Skeletal muscle satellite cell (primary cell): ENCODE data around the gene MAN2A1.
"Not testable (repeated sequence)": the region's sequence is repeated elsewhere in the genome, so short reads cannot be mapped to it uniquely, and the experiment has no call there.

Experiments
- H3K27me3 ChIP-seq: 2 replicates; pipeline ENCODE4 v1.7.0; 2013; ENCODE audit warnings: low read length; ENCODE audit not compliant: control insufficient read depth, insufficient read depth
- H3K36me3 ChIP-seq: 2 replicates; pipeline ENCODE4 v1.7.0; 2013; ENCODE audit warnings: mild to moderate bottlenecking, control low read depth, low read length; ENCODE audit not compliant: insufficient read depth
- H3K4me1 ChIP-seq: 2 replicates; pipeline ENCODE4 v1.7.0; 2013; ENCODE audit warnings: low read length; ENCODE audit not compliant: control insufficient read depth, insufficient read depth
- H3K4me2 ChIP-seq: 2 replicates; pipeline ENCODE4 v1.7.0; 2013; ENCODE audit warnings: mild to moderate bottlenecking, low read length
- H3K4me3 ChIP-seq: 2 replicates; pipeline ENCODE4 v1.7.0; 2013; ENCODE audit warnings: low read length
- H3K9ac ChIP-seq: 2 replicates; pipeline ENCODE4 v1.7.0; 2013; ENCODE audit warnings: mild to moderate bottlenecking, low read depth, low read length, moderate library complexity
- H3K9me3 ChIP-seq: replicated peaks from 2 replicates; pipeline ENCODE4 v1.7.0; 2013; ENCODE audit warnings: mild to moderate bottlenecking, control low read depth, low read length

The MAN2A1 gene

GRCh38 chr5:109880907-109881685 lies 191.4 kb downstream of the MAN2A1 start:
- Histone ChIP-seq H3K4me2 (no peak overlapping the region), H3K27me3 (no peaks in the 10 kb centered on the region), H3K9ac (no peak overlapping the region), H3K4me3 (no peak overlapping the region), H3K4me1 (peaks cover 14% of the 10 kb centered on the region), H3K36me3 (no peaks in the 10 kb centered on the region), H3K9me3 (no peaks in the 10 kb centered on the region)

DNA sequence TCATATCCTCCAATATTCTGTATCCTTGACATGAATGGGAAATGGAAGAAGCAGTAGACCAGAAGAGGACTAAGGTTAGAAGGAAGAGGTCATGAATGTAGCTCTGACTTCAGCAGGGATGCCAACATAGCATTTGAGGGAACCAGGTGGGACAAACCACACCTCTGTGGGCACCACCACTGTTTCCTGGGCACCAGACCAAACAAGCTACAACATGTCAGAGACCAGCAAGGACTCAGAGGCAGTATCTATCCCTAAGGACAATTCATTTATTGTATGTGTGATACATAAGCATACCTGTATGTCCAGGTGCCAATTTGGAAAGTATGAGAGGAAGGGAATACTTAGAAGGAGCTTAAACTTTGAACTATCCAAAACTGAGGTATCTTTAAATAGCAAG lies 192.8 kb downstream of the MAN2A1 start:
- Histone ChIP-seq H3K4me1 (peaks cover 4% of the 10 kb centered on the region), H3K9me3 (no peaks in the 10 kb centered on the region), H3K4me2 (no peak overlapping the region), H3K9ac (no peak overlapping the region), H3K36me3 (no peaks in the 10 kb centered on the region), H3K4me3 (no peak overlapping the region), H3K27me3 (no peaks in the 10 kb centered on the region)

GRCh38 chr5:109884676-109885075 lies 194.9 kb downstream of the MAN2A1 start:
- Histone ChIP-seq H3K27me3 (no peaks in the 10 kb centered on the region), H3K9ac (no peak overlapping the region), H3K4me3 (no peak overlapping the region), H3K9me3 (no peaks in the 10 kb centered on the region), H3K4me2 (no peak overlapping the region), H3K36me3 (no peaks in the 10 kb centered on the region), H3K4me1 (no peaks in the 10 kb centered on the region)

- no peak overlapping the region for H3K9ac ChIP-seq
- H3K27me3 ChIP-seq = no peaks in the 10 kb centered on the region
- H3K4me1 ChIP-seq = no peaks in the 10 kb centered on the region
- no peak overlapping the region for H3K4me3 ChIP-seq
- no peaks in the 10 kb centered on the region for H3K36me3 ChIP-seq
- H3K9me3 ChIP-seq = no peaks in the 10 kb centered on the region
- no peak overlapping the region for H3K4me2 ChIP-seq
These were observed 195.5 kb downstream of the MAN2A1 start for GRCh38 chr5:109885205-109885604.

DNA sequence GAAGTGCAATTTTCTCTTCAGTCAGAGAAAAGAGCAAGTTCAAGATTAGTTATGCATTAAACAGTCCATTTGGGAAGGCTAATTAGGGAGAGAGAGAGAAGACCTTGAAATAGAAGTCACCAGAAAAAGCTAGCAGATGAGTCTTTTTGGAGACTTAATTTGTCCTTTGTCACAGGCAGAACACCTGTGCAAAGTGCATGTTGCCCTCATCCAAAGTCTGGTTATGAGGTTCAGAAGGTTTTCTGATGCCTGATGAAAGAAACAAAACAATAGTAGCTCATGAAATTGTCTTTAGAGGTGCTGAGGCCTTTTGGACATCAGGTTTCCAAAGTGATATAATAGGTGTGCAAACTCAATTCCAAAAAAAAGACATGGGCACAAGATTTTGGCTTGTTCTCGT lies 199.3 kb downstream of the MAN2A1 start:
- H3K27me3 ChIP-seq = no peaks in the 10 kb centered on the region
- H3K4me1 ChIP-seq = no peaks in the 10 kb centered on the region
- no peak overlapping the region for H3K4me2 ChIP-seq
- H3K9me3 ChIP-seq = no peaks in the 10 kb centered on the region
- H3K9ac ChIP-seq = no peak overlapping the region
- no peak overlapping the region for H3K4me3 ChIP-seq
- H3K36me3 ChIP-seq = no peaks in the 10 kb centered on the region

DNA sequence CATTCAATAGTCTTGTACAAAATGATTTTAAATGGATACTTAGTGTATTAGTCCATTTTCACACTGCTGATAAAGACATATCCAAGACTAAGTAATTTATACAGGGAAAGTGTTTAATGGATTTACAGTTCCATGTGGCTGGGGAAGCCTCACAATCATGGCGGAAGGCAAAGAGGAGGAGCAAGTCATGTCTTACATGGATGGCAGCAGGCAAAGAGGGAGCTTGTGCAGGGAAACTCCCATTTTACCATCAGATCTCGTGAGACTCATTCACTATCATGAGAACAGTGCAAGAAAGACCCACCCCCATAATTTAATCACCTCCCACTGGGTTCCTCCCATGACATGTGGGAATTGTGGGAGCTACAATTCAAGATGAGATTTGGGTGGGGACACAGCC lies 203.5 kb downstream of the MAN2A1 start:
- H3K27me3 ChIP-seq, H3K4me1 ChIP-seq, H3K9me3 ChIP-seq, H3K9ac ChIP-seq, H3K36me3 ChIP-seq, H3K4me3 ChIP-seq, H3K4me2 ChIP-seq: not testable (repeated sequence)

DNA sequence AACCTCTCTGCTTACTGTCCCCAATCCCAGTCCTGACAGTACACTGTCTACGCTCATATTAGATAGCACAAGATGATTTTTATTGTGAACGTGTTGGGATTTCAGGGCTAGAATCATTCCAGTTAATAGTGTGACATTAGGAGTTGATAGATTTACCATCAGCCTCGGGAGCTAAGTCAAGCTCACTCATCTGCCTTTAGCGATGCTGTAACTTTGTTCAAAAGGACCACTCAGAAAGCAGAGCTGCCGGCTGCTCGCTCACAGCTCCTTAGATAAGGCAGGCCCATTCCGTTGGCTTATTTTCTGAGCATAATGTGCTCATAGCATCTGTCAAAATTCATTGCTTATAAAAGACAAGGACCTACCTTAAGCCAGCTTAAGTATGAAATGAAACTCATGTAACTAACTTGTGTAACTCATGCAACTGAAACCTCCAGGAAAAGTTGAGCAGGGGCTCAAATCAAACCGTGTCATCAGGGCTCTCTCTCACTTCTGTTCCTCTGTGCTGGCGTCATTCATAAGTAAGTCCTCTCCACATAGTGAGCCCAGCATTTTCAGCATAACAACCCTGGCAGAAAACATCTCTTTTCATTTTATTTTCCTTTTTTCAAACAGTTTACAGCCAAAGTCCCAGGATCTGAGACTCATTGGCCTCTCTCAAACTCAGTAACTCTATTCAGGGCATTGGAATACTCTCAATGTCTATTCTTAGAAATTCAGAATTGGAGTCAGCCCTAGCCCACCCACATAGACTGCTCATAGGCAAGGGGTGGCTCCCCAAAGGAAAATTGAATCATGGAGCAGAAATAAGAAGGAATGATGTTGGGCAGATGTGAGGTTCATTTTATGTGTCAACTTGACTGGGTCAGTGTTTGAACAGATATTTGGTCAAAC lies 208.8 kb downstream of the MAN2A1 start:
- H3K4me1 ChIP-seq = no peaks in the 10 kb centered on the region
- H3K4me2 ChIP-seq = no peak overlapping the region
- H3K4me3 ChIP-seq = no peak overlapping the region
- H3K9me3 ChIP-seq = no peaks in the 10 kb centered on the region
- no peaks in the 10 kb centered on the region for H3K36me3 ChIP-seq
- no peak overlapping the region for H3K9ac ChIP-seq
- H3K27me3 ChIP-seq = no peaks in the 10 kb centered on the region

- no peaks in the 10 kb centered on the region for H3K9me3 ChIP-seq
These were observed 209.4 kb downstream of the MAN2A1 start for GRCh38 chr5:109899163-109899535.

DNA sequence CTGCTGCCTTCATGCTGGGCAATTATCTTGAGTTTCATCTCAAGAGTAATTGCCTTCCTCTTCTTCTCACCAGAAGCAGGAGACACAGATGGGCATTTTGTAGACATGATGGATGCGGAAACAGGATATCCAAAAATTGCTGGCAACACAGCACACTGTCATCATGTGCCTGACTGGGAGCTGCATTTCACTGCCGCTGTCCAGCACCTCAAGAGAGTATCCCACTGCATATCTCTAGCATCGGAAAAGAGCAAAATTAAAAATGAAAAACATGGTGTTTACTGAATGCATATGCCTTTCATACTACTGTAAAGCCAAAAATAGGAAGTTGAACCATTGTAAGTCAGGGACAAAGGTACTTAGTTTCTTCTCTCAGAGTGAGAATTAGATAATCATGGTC lies 210.7 kb downstream of the MAN2A1 start:
- Histone ChIP-seq H3K4me1 (no peaks in the 10 kb centered on the region), H3K27me3 (no peaks in the 10 kb centered on the region), H3K9ac (no peak overlapping the region), H3K9me3 (no peaks in the 10 kb centered on the region), H3K4me3 (no peak overlapping the region), H3K36me3 (no peaks in the 10 kb centered on the region), H3K4me2 (no peak overlapping the region)

More at GRCh38 chr5:109899163-109899535, 209.4 kb downstream of the MAN2A1 start:
- Histone ChIP-seq H3K27me3 (no peaks in the 10 kb centered on the region), H3K36me3 (no peaks in the 10 kb centered on the region), H3K4me1 (no peaks in the 10 kb centered on the region), H3K9ac (no peak overlapping the region), H3K4me3 (no peak overlapping the region), H3K4me2 (no peak overlapping the region)

DNA sequence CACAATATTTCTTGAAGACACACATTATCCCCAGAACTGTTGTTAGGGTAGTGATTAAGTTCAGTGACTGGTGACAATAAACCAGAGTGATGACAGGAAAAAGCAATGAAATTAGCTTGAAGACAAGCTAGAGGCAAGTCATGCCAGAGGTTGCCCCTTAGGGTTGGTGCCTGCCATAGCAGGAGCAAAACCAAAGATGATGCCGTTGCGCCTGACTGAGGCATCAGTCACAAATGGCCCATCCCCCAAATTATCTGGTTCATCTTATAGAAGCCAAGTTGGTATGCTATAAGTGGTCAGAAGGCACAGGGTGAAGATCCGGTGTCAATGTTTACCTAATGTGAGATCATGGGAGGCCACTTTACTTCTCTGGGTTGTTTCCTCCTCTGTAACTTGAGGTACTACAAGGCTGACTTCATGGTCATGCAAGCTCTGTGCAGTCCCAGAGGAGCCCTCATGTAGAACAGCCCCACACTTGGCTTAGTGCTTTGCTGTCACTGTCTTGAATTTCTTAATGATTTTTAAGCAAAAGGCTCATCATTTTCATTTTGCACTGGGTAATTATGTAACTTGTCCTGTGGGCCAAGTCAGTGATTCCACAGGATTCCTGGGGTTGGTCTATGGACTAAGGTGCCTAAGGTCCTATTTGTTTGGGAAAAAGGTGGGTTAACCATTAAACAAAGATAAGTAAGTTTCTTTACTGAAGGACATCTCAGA lies 211.3 kb downstream of the MAN2A1 start:
- Histone ChIP-seq H3K4me1 (no peaks in the 10 kb centered on the region), H3K36me3 (no peaks in the 10 kb centered on the region), H3K4me2 (no peak overlapping the region), H3K4me3 (no peak overlapping the region), H3K9ac (no peak overlapping the region), H3K9me3 (no peaks in the 10 kb centered on the region), H3K27me3 (no peaks in the 10 kb centered on the region)

DNA sequence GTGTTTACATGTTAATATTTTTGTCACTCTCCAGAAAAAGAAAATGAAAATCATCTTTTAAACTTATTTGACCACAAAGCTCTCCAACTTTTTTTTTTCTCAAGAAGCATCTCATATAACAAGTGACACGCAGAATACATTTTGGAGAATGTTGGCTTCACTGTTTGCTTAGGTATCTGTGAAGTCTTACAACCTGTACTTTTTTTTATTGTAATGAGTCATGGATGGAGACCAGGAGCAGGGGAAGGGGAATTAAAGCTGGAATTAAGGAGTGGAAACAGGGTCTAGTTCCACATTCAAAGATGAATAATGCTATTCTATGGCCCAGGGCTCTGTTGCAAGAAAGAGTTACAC lies 211.9 kb downstream of the MAN2A1 start:
- Histone ChIP-seq H3K36me3 (no peaks in the 10 kb centered on the region), H3K27me3 (no peaks in the 10 kb centered on the region), H3K9me3 (no peaks in the 10 kb centered on the region), H3K4me3 (no peak overlapping the region), H3K9ac (no peak overlapping the region), H3K4me2 (no peak overlapping the region), H3K4me1 (no peaks in the 10 kb centered on the region)
